ENCODE measurements around the gene DYNC1LI1.

- no peak for TF ChIP-seq EZH2 (IDR thresholded peaks at IDR 0.05; ENCODE audit: borderline replicate concordance, insufficient read depth, low read depth, low read length, poor library complexity, severe bottlenecking)
- TF ChIP-seq, protein P1, sequence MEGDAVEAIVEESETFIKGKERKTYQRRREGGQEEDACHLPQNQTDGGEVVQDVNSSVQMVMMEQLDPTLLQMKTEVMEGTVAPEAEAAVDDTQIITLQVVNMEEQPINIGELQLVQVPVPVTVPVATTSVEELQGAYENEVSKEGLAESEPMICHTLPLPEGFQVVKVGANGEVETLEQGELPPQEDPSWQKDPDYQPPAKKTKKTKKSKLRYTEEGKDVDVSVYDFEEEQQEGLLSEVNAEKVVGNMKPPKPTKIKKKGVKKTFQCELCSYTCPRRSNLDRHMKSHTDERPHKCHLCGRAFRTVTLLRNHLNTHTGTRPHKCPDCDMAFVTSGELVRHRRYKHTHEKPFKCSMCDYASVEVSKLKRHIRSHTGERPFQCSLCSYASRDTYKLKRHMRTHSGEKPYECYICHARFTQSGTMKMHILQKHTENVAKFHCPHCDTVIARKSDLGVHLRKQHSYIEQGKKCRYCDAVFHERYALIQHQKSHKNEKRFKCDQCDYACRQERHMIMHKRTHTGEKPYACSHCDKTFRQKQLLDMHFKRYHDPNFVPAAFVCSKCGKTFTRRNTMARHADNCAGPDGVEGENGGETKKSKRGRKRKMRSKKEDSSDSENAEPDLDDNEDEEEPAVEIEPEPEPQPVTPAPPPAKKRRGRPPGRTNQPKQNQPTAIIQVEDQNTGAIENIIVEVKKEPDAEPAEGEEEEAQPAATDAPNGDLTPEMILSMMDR (IDR thresholded peaks at IDR 0.05), result no peak
Measured at GRCh38 chr3:32501783-32502117, 68.9 kb downstream of the DYNC1LI1 start.

All from B cell (primary cell).